Motor neuron (in vitro differentiated cells): ENCODE results near the gene PDE4D. TPM values are rescaled to one million over a fixed set of nuclear protein-coding genes. Genes with fewer than 3 reads are reported as not detected.
"Not testable (repeated sequence)": the region's sequence is repeated elsewhere in the genome, so short reads cannot be mapped to it uniquely, and the experiment has no call there.

ENCODE experiments used
- ATAC-seq, 8 experiments: fragments of 200-7000 bp; cut with Tn5 transposase; replicated peaks in 6 of 8; 2 replicates each; pipeline ENCODE4 v1.8.0; 2021; ENCODE audit warnings: mild to moderate bottlenecking in 8 of 8, moderate library complexity in 8 of 8
- H3K27ac ChIP-seq, 2 donors: fragments of 250-450 bp; sonication (Bioruptor Pico); 2 replicates each; pipeline ENCODE4 v1.9.0; 2021; ENCODE audit warnings: antibody characterized with exemption in 2 of 2, mild to moderate bottlenecking in 2 of 2, moderate library complexity in 1 of 2
- H3K4me1 ChIP-seq, 2 donors: fragments of 250-450 bp; sonication (Bioruptor Pico); replicated peaks in 1 of 2; 2 replicates each; pipeline ENCODE4 v1.6.1; 2021; ENCODE audit warnings: antibody characterized with exemption in 2 of 2, mild to moderate bottlenecking in 2 of 2, moderate library complexity in 1 of 2
- H3K4me3 ChIP-seq, 5 donors: fragments of 250-450 bp; sonication (Bioruptor Pico); 2 replicates each; pipeline ENCODE4 v1.9.0; 2021; ENCODE audit warnings: antibody characterized with exemption in 5 of 5, mild to moderate bottlenecking in 5 of 5, moderate library complexity in 4 of 5
- WGBS, 10 experiments: fragments of 450-650 bp; shearing (Covaris generic); methylation state at CpG; one replicate each; pipeline ENCODE4 v1.0.0; 2022; 5-methylcytosine and 5-hydroxymethylcytosine counted together
- in situ Hi-C, 9 experiments: fragments of 400-800 bp; cut with MboI; loops; one replicate each; pipeline ENCODE4 v1.15.0; 2021; ENCODE audit warnings: low sequenced_read_pairs in 9 of 9, low pct_unique_long_range_greater_than_20kb in 2 of 9; ENCODE audit not compliant: unreplicated experiment in 9 of 9
- total RNA-seq, 8 experiments: library from RNA; unstranded; fragments of 300-600 nt; gene quantifications; 2 replicates each; pipeline versions ENCODE4 v1.2.3 to v1.2.4, GENCODE V29; 2022

The PDE4D gene
- total RNA-seq, 8 experiments from 2014 or later: 10.1 to 57.2 (median 23.7) TPM

DNA sequence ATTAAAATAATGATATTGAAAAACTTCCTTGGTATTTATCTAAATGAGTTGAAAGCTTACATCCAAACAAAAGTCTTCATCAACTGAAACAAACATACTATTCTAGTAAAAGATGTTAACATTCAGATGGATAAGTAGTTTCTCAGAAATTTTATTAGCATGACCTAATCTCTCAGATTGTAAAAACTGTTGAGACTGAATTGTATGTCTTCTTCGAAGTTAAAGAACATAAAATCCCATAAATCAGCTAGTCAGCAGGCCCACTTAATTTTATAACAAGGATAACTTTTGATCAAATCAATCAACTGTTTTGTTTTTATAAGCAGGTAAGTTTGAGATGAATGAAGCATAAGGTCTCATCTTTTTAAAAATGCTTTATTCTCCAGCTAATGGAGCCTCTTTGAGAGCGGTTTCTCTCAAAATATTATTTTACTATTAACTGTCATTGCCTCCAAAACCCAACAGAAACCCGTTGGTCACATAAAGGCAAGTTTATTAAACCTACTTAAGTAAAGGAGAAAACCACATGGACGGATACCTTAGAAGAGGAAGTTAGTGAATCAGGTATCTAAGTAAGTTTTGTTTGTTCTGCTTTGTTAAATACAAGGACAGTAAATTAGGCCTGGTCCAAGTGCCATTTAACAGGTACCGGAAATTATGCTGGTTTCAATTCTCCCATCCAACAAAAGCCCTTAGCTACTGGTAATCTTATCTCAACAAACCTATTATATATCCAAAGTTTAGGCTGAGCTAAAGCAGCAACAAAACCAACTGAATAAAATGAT is 457.0 kb downstream of the PDE4D start:
- no peak for ATAC-seq
- no peak overlapping the region for H3K4me3 ChIP-seq
- no peaks in the 10 kb centered on the region for H3K4me1 ChIP-seq
- no peak overlapping the region for H3K27ac ChIP-seq
- 19 to 100% (median 74%) methylated on average over 1 to 5 of the region's 5 CpGs for WGBS, 10 experiments
- in situ Hi-C loops: no loop called here

DNA sequence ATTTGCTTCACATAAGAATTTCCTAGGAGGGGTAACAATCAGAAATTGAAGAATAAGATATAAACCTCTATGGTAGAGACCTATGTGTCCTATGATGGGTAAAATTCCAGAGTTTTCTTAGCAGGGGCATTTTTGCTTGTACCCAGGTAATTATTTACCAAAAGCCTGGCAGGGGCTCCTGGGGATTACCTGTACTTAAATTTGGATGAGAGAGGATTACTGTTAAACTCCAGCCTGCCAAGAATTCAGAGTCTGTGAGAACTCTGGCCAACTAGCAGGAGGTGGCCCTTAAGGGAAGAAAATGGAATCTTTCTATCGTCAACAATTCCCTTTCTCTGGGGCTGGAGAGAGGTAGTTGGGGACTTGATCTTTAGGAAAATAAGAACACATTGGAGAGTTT is 460.4 kb downstream of the PDE4D start:
- H3K4me3 ChIP-seq: no peak overlapping the region
- H3K4me1 ChIP-seq: no peaks in the 10 kb centered on the region
- 83 to 100% (median 86%) methylated on average over 1 of the region's 1 CpG; no CpG with 5 or more reads in 5 of the 10 experiments for WGBS, 10 experiments
- H3K27ac ChIP-seq: no peak overlapping the region
- ATAC-seq: no peak
- in situ Hi-C loops: no loop called here

DNA sequence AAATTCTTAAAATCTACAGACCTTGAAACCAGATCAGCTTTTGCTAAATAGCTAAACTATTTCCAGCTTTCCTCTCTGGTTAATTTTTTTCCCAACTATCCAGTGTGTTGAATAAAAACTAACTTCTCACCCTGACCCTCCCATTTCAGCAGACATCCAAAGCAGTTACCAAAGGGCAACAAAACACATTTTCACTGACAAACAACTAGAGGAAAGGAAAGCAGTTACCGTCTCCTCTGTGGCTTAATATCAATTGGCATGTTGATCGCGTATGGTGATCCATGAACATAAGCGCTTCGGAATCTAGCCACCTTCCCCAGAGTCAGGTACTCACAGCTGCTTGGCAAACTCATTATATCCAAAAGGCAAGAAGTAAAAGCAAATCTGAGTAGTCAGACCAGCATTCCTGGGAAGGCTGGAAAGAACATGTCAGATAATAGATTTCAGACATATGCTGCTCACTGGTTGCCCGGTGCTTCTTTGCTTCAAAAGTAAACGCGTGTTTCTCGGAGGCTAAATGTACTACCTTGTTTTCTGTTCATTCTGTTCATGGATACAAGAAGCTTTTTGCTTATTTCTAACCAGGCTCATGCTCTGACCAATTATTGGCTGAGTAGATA is 463.4 kb downstream of the PDE4D start:
- no peak overlapping the region for H3K4me3 ChIP-seq
- WGBS, 10 experiments: 52 to 97% (median 91%) methylated on average over 5 to 9 of the region's 9 CpGs; no CpG with 5 or more reads in 2 of the 10 experiments
- H3K27ac ChIP-seq: no peak overlapping the region
- H3K4me1 ChIP-seq: peaks cover 0 to 3% of the 10 kb centered on the region in 2 donors
- peak in 1 of 8 experiments; percentile 47 for ATAC-seq
- in situ Hi-C loops: no loop called here

DNA sequence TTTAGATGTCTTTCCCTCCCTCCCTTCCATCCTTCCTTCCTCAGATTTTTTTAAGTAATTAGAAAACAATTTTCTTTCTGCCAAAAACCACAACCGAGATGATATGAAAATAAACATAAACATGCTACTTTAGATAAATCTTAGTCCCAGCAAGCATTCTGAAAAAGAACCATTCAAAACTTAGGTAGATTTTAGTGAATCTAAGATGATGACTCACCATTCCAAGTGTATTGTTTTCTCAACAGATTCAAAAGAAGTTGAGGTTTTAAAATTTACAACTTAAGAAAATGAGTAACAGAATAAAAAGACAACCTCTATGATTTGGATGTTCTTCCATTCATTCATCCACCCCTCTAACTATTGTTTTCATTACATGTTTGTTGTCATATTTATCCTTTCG is 465.1 kb downstream of the PDE4D start:
- Histone ChIP-seq H3K4me1 (peaks cover 0 to 3% of the 10 kb centered on the region in 2 donors), H3K27ac (no peak overlapping the region), H3K4me3 (no peak overlapping the region)
- 25 to 100% (median 80%) methylated on average over 1 to 2 of the region's 2 CpGs; no CpG with 5 or more reads in 1 of the 10 experiments for WGBS, 10 experiments
- ATAC-seq: no peak
- in situ Hi-C loops: no loop called here

DNA sequence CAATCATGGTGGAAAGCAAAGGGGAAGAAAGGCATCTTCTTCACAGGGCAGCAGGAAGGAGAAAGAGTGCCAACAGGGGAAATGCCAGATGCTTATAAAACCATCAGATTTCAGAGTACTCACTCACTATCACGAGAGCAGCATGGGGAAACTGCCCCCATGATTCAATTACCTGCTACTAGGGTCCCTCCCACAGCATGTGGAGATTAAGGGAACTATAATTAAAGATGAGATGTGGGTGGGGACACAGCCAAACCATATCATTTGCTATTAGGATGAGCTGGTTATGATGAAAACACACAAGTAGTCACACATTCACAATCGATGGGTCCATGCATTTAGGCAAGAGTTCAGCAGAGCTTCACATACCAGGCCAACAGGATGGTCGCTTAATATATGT is 469.0 kb downstream of the PDE4D start:
- ATAC-seq: no peak
- Histone ChIP-seq H3K4me1 (peaks cover 0 to 6% of the 10 kb centered on the region in 2 donors), H3K4me3 (no peak overlapping the region), H3K27ac (no peak overlapping the region)
- in situ Hi-C loops: no loop called here
- WGBS, 10 experiments: 50 to 100% (median 90%) methylated on average over 1 to 2 of the region's 3 CpGs; no CpG with 5 or more reads in 3 of the 10 experiments

DNA sequence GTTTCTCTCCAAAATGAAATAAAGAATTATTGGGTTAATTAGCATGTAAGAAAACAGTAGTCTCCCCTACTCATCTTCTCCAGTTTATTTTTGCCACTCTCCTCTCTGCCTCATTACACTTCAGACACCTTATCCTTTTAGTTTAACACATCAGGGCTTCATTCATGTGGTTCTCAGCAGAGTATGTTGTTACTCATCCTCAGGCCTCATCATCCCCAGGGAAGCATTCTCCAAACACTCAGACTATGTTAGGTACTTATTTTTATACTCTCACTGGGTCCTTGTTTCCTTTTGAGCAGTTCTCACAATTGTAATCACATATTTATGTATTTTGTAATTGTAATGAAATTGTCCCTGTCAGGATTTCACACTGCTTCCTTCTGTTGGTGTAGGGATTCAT is 470.5 kb downstream of the PDE4D start:
- no peak overlapping the region for H3K4me3 ChIP-seq
- in situ Hi-C loops: no loop called here
- H3K4me1 ChIP-seq: peaks cover 0 to 6% of the 10 kb centered on the region in 2 donors
- H3K27ac ChIP-seq: no peak overlapping the region
- no peak for ATAC-seq

DNA sequence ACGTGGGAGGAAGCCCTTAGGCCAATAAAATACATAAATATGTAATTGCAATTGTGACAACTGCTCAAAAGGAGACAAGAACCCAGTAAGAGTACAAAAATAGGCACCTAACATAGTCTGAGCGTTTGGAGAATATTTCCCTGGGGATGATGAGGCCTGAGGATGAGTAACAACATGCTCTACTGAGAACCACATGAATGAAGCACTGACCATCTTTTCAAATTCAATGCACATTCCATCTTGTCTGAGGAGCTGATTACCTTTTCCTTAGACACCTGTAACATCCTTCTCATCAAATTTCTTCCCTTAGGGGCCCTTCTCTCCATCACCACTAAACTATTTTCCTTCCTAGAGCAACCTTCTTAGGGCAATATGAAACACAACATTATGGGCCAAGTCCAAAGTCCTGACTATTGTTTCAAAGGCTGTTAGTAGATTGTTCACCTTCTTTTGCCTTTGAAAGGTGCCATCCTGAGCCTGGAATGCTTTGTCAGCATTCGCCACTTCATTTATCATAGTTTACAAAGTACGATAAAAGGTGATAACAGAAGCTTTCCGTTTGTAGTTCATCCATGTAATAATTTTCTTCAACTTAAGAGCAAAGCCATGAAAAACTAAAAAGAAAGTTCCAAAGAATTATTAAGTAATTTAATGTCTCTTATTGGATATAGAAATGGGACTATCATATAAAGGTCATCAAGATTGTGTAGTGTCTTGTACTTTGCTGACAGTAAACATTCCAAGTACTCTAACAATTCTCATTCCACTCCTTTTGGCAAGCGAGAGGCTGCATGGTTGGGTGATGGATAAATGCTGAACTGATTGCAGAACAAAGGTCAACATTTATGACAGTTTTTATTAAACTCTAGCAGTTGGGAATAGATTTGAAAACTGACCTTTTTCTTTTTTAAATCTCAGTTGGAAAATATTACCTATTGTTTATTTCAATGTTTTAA is 471.3 kb downstream of the PDE4D start:
- in situ Hi-C loops: no loop called here
- WGBS, 10 experiments: 19 to 100% (median 68%) methylated on average over 2 to 6 of the region's 6 CpGs
- Histone ChIP-seq H3K4me1 (peaks cover 0 to 6% of the 10 kb centered on the region in 2 donors), H3K4me3 (no peak overlapping the region), H3K27ac (no peak overlapping the region)
- ATAC-seq: no peak

DNA sequence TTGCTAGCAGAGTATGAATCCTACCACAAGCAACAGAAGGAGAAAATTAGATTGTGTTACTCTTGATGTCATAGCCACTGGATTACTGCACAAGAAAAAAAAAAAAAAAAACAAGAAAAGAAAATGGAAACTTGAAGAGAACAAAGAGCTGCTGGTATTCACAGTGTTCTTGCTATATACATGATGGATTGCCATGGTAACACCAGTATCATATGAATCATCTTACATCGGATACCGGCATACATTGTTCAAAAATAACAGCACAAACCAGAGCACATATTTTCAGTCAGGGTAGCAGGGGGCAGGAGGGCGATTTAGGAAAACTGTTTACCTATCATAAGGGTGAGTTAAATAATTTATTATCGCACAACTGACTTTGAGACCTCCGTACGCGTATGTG is 472.9 kb downstream of the PDE4D start:
- peaks cover 0 to 3% of the 10 kb centered on the region in 2 donors for H3K4me1 ChIP-seq
- peak in 3 of 8 experiments; percentile 26 to 47 (median 35) for ATAC-seq
- WGBS, 10 experiments: 66 to 94% (median 88%) methylated on average over 4 to 7 of the region's 7 CpGs; no CpG with 5 or more reads in 1 of the 10 experiments
- no peak overlapping the region for H3K27ac ChIP-seq
- in situ Hi-C loops: no loop called here
- no peak overlapping the region for H3K4me3 ChIP-seq

DNA sequence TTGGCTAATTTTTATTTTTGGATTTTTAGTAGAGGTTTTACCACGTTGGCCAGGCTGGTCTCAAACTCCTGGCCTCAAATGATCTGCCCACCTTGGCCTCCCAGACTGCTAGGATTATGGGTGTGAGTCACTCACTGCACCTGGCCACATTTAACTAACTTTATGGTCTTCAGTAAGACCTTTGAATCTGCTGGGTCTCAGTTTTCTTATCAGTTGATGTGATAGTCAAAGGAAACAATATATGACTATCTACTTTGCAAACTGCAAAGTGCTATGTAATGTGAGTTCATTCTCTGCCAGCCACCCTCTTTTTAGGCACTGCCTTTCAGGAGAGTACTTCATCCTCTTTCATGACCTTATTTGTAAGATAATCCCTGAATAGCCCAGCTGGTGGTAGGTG is 474.7 kb downstream of the PDE4D start:
- no peak for ATAC-seq
- in situ Hi-C loops: no loop called here
- 22 to 25% methylated on average over 1 of the region's 1 CpG; no CpG with 5 or more reads in 8 of the 10 experiments for WGBS, 10 experiments
- H3K4me1 ChIP-seq: peaks cover 0 to 3% of the 10 kb centered on the region in 2 donors
- H3K27ac ChIP-seq: no peak overlapping the region
- no peak overlapping the region for H3K4me3 ChIP-seq

DNA sequence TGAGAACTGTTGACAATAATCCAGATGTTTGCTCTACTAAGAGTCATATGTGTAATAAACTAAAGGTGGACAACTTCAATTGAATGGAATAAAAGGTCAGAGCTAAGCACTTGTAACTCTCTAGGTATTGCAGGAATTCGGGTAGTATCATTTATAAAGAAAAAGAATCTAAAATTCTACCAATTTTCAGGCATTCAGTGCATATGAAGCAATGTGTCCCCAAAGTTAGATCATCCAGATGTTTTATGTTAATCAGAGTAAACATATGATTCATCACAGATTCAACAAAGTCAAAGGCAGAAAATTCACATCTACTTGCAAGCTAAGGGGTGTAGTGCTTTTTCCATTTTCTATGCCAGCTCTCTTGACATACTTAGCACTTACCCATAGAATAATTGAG is 477.1 kb downstream of the PDE4D start:
- Histone ChIP-seq H3K27ac (no peak overlapping the region), H3K4me1 (peaks cover 0 to 3% of the 10 kb centered on the region in 2 donors), H3K4me3 (no peak overlapping the region)
- peak in 3 of 8 experiments; percentile 62 to 81 (median 80) for ATAC-seq
- WGBS, 10 experiments: 0 to 88% (median 38%) methylated on average over 1 of the region's 1 CpG; no CpG with 5 or more reads in 4 of the 10 experiments
- in situ Hi-C loops: no loop called here

DNA sequence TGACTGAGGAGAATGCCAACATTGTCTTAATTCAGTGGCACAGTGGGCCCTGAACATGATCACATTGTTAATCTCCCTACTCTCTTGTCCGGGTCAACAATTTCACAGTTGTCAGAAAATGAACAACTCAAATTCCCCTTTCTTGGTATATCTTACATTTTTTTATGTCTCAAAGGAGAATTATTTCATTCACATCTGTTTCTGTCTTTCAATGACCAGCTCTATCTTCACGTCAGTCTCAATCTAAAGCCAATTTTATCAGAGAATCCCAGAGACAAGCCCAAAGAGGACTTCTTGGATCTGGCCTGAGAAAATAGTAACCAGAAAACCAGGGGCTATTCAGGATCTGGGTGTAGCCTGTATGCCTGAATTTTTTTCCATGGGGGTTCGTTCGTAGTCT is 477.5 kb downstream of the PDE4D start:
- H3K4me1 ChIP-seq: peaks cover 0 to 3% of the 10 kb centered on the region in 2 donors
- ATAC-seq: no peak
- H3K27ac ChIP-seq: no peak overlapping the region
- WGBS, 10 experiments: 10 to 100% (median 85%) methylated on average over 1 to 4 of the region's 4 CpGs
- no peak overlapping the region for H3K4me3 ChIP-seq
- in situ Hi-C loops: no loop called here

DNA sequence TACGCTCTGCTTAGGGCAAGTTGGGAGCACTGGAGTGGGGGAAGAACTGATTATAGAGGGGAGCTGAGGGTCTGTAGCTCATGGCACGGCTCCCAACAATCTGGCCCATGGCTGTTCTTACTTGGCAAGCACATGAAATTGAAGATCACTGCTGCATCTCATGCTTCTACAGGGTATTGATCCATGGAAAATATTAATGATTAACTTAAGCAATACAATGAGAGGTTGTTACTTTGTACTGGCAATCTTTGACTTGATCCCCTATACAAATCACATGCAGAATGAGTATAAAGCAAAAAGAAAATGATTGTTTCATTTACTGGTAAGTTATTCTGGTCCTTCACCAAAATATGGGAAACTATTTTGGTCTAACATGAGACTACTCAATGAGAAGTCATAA is 481.1 kb downstream of the PDE4D start:
- in situ Hi-C loops: no loop called here
- ATAC-seq: no peak
- Histone ChIP-seq H3K27ac (no peak overlapping the region), H3K4me1 (no peaks in the 10 kb centered on the region), H3K4me3 (no peak overlapping the region)
- 42 to 100% (median 83%) methylated on average over 1 to 2 of the region's 2 CpGs; no CpG with 5 or more reads in 3 of the 10 experiments for WGBS, 10 experiments

DNA sequence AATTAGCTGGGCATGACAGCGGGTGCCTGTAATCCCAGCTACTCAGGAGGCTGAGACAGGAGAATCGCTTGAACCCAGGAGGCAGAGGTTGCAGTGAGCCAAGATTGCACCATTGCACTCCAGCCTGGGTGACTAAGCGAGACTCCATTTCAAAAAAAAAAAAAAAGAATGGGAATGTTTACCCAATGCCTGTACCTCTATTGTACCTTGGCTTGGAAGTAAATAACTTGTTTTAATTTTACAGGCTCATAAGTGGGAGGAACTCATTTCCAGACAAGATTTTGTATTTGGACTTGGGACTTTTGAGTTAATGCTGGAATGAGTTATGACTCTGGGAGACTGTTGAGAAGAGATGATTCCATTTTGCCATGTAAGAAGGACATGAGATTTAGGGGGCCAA is 484.5 kb downstream of the PDE4D start:
- H3K4me3 ChIP-seq, H3K27ac ChIP-seq, in situ Hi-C loops, ATAC-seq, H3K4me1 ChIP-seq: not testable (repeated sequence)
- WGBS, 10 experiments: 40 to 100% (median 90%) methylated on average over 1 to 3 of the region's 3 CpGs; no CpG with 5 or more reads in 4 of the 10 experiments
